Gastrocnemius medialis (tissue), 4 donors: ENCODE data around the gene SMOC2.

ENCODE experiments used
- CTCF ChIP-seq, 5 experiments: fragments of 450-650 bp in 3 of 5; fragments of 200-600 bp in 2 of 5; sonication (generic) in 2 of 5; IDR thresholded peaks in 4 of 5; conservative IDR thresholded peaks in 1 of 5; 1 replicate in 4 of 5; 2 replicates in 1 of 5; pipeline ENCODE4 v1.5.1; 2016 to 2019; ENCODE audit warnings: antibody characterized with exemption in 5 of 5, mild to moderate bottlenecking in 3 of 5, moderate library complexity in 3 of 5
- POLR2A ChIP-seq, 2 donors: fragments of 450-650 bp; IDR thresholded peaks; one replicate each; pipeline ENCODE4 v1.6.1; 2017; ENCODE audit warnings: antibody characterized with exemption in 2 of 2, mild to moderate bottlenecking in 2 of 2, moderate library complexity in 2 of 2

- TF ChIP-seq CTCF (IDR thresholded peaks at IDR 0.05 in 4 of 5, conservative IDR thresholded peaks at IDR 0.05 in 1 of 5) (no peak), POLR2A (IDR thresholded peaks at IDR 0.05) (no peak)
These were observed 249.3 kb downstream of the SMOC2 start for GRCh38 chr6:168690271-168690670.
